Activated T-cell treated with anti-CD3 and anti-CD28 coated beads for 4 hours (primary cell): ENCODE data around the gene RIMBP3B.
"Not testable (repeated sequence)": the region's sequence is repeated elsewhere in the genome, so short reads cannot be mapped to it uniquely, and the experiment has no call there.

Experiments
- DNase-seq: peaks from one replicate; pipeline ENCODE4 v3.0.0-alpha.2; 2020

Gene RIMBP3B

GRCh38 chr22:21417227-21417746 is 33.7 kb downstream of the RIMBP3B start, which contains the start of gene HIC2:
Gene HIC2 (plus strand): TSS chr22:21417371. CDS start chr22:21442832, 25,461 bp downstream.
- DNase-seq: not testable (repeated sequence)

- DNase-seq: not testable (repeated sequence)
Measured at GRCh38 chr22:21417853-21418252, 34.3 kb downstream of the RIMBP3B start.

GRCh38 chr22:21418974-21419638 is 35.6 kb downstream of the RIMBP3B start:
- not testable (repeated sequence) for DNase-seq

- DNase-seq: not testable (repeated sequence)
Measured at GRCh38 chr22:21420180-21420763, 36.7 kb downstream of the RIMBP3B start.

GRCh38 chr22:21424084-21424709 is 40.6 kb downstream of the RIMBP3B start:
- DNase-seq: not testable (repeated sequence)

DNA sequence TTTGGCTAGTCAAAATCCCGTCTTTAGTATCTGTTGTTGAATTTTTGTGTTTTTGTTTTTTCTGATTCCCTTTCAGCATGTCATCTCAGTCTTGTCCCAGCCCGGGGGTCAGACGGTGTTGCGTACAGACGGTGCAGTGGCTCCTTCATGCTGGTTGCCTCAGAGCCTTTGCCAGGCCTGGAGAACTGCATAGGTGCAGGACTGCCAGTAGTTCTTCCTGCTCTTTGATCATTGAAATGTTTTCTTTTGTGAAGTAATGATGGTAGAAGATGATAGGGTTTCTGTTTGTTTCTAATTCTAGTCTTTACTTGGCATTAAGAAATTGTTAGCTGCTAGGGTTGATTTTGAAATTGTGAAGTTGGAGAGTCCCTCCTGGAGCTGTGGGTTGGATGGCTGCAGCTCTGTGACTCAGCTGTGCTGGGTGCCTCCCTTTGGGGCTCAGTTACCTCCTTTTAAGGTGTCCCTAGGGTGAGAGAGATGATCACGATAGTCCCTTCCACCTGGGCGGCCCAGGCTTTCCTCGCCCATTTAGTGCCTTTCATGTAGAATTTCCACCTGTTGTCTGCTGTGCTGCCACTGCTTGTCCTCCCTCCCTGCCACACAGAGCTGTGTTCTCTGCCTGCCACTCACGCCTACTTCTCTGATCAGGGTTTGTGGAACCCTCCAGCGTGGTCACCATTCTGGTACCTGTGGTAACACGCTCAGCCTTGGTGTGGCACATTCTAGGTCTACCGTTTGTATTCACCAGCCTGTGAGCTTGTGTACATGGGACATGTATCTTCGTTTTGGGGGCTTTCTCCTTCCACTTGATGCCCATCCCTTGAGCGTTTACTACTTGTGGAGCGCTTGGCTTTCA is 51.1 kb downstream of the RIMBP3B start:
- DNase-seq: not testable (repeated sequence)

- DNase-seq: not testable (repeated sequence)
Measured at GRCh38 chr22:21435998-21436810, 52.7 kb downstream of the RIMBP3B start.

- not testable (repeated sequence) for DNase-seq
Measured at GRCh38 chr22:21438013-21438412, 54.5 kb downstream of the RIMBP3B start.
